HFF-Myc (cell line): ENCODE measurements around the gene SEC23B.
"Not testable (repeated sequence)": the region's sequence is repeated elsewhere in the genome, so short reads cannot be mapped to it uniquely, and the experiment has no call there.

Experiments used
- DNase-seq: peaks from one replicate; pipeline ENCODE4 v3.0.0-alpha.2; 2011; ENCODE audit warnings: low read depth; ENCODE audit errors: extremely low read depth
- H3K4me3 ChIP-seq: replicated peaks from 2 replicates; pipeline ENCODE4 v1.5.1; 2011; ENCODE audit warnings: low read depth, mild to moderate bottlenecking, control low read depth, low read length
- TF ChIP-seq, protein P1 (sequence below): IDR thresholded peaks from 2 replicates; pipeline ENCODE4 v1.5.1; 2012; ENCODE audit warnings: mild to moderate bottlenecking, low read depth, low read length, control low read depth; ENCODE audit errors: missing control alignments

The SEC23B gene

DNA sequence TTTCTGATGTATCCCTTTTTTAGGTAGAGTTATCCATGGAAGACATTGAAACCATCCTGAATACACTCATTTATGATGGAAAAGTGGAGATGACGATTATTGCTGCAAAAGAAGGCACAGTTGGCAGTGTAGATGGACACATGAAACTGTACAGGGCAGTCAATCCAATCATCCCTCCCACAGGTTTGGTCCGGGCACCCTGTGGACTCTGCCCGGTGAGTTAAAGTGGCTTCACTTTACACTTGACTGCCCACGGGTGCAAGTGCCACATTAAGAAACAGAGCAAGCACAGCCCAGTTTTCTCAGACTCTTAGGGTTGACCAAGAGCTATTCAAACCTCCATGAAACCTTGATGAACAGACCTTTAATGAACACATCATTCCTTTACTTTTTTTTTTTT, 26.1 kb upstream of the SEC23B start:
- no peak for DNase-seq
- H3K4me3 ChIP-seq, result no peak overlapping the region
- TF ChIP-seq, protein P1, sequence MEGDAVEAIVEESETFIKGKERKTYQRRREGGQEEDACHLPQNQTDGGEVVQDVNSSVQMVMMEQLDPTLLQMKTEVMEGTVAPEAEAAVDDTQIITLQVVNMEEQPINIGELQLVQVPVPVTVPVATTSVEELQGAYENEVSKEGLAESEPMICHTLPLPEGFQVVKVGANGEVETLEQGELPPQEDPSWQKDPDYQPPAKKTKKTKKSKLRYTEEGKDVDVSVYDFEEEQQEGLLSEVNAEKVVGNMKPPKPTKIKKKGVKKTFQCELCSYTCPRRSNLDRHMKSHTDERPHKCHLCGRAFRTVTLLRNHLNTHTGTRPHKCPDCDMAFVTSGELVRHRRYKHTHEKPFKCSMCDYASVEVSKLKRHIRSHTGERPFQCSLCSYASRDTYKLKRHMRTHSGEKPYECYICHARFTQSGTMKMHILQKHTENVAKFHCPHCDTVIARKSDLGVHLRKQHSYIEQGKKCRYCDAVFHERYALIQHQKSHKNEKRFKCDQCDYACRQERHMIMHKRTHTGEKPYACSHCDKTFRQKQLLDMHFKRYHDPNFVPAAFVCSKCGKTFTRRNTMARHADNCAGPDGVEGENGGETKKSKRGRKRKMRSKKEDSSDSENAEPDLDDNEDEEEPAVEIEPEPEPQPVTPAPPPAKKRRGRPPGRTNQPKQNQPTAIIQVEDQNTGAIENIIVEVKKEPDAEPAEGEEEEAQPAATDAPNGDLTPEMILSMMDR, result no peak

DNA sequence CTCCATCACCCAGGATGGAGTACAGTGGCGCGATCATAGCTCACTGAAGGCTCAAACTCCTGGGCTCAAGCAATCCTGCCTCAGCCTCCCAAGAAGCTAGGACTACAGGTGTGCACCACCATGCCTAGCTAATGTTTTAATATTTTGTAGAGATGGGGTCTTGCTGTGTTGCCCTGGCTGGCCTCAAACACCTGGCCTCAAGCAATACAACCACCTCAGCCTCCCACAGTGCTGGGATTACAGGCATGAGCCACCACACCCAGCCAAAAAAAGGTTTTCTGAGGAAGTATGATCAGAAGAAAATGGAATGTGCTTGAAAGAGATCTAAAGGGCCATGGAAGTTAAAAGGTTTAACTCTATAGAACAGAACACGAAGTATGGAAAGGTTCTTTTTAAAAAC, 19.4 kb upstream of the SEC23B start:
- TF ChIP-seq, protein P1, result no peak
- DNase-seq, result no peak
- no peak overlapping the region for H3K4me3 ChIP-seq

DNA sequence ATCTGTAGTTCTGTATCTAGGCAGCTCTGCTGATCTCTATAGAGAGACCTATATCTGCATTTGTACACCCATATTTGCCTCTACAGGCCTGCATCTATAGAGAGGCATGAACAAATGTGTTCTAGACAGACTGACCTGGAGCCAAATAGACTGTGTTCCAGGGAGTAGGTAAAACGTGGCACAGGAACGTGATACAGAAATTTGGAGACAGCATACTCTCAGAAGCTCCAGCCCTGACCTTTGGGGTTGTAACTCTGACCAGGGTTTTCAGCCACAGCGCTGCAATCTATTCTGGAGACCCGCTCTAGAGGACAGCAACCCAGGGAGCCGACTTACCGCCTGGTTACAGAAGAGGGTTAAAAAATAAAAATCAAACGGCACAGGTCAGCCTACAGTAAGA, 11.7 kb upstream of the SEC23B start:
- DNase-seq, result no peak

DNA sequence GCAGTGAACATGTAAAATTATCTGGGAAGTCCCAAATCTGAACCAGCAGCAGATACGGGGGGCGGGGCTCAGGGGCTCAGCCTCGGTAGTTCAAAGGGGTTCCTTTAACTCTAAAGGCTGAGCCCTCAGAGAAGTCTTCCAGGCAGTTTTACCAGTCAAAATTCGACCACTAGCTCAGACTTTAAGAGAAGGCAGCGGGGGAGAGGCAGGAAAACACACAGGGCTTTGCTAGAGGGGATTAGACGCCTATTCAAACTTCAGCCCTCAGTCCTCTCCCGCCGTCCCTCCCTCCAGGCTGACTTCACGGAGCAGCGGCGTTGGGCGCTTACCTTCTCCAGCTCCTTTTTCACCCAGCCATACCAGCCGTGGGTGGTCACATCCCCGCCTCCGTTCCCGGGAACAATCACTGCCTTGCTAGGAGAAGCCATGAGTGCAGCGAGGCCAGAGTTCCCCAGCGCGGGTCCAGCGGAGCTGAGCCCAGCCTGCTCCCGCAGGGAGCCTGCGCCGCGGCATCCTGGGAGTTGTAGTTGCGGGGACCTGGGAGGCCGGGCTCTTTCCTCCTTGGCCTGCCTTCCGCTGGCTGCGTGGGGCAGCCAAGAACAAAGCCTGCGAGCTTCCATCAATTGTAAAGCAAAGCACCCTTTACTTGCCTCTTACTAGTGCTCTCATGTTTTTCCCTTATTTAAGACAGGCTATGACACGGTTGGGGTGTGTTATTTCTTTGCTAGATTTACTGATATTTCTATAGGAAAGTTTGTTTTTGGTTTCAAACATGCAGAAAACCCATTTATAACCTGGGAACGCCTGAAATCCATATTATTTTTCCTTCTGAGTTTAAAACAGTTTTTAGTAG, 10.8 kb upstream of the SEC23B start, which contains the start of gene RBBP9:
Gene RBBP9 (minus strand): TSS at position 486 of the 853 bp plus-strand sequence. CDS start 58 bp downstream, at position 428.
- TF ChIP-seq, protein P1, result no peak
- H3K4me3 ChIP-seq, result peak within 1 kb of the TSS; percentile 73
- peak; percentile 56 for DNase-seq

More for the DNA sequence above, 11.7 kb upstream of the SEC23B start:
- H3K4me3 ChIP-seq, result peak overlapping the region; percentile 73
- TF ChIP-seq, protein P1, result no peak

DNA sequence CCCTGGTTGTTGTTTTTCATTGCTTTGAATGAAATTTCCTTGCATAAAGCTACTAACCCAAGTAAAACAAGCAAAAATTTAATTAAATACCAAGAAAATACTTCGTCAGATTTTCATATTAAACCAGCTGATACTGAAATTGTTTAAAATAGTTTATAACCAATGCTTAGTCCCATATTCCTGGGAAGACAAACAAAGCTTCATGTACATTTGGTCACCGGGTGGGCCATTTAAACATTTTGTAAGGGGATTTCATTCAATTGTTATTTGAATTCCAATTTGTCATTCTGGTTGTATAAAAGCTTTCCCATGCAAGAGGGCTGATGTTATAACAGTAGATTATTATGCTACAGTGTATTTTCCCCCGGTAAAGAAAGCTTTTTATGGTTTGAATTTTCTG, 10.1 kb upstream of the SEC23B start:
- TF ChIP-seq, protein P1, result no peak
- no peak overlapping the region for H3K4me3 ChIP-seq
- no peak for DNase-seq

DNA sequence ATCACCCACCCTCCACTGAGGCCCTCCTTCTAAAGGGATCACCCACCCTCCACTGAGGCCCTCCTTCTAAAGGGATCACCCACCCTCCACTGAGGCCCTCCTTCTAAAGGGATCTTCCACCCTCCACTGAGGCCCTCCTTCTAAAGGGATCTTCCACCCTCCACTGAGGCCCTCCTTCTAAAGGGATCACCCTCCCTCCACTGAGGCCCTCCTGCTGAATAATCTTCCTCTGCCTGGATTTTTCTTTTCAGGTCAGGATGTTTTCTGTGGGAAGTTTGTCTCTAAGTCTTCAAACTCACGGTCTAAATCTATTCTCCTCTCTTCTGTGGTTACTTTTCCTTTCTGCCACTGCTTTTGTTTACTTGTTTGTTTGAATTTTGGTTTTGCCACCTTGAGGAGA, 6.1 kb upstream of the SEC23B start:
- DNase-seq, H3K4me3 ChIP-seq: not testable (repeated sequence)

DNA sequence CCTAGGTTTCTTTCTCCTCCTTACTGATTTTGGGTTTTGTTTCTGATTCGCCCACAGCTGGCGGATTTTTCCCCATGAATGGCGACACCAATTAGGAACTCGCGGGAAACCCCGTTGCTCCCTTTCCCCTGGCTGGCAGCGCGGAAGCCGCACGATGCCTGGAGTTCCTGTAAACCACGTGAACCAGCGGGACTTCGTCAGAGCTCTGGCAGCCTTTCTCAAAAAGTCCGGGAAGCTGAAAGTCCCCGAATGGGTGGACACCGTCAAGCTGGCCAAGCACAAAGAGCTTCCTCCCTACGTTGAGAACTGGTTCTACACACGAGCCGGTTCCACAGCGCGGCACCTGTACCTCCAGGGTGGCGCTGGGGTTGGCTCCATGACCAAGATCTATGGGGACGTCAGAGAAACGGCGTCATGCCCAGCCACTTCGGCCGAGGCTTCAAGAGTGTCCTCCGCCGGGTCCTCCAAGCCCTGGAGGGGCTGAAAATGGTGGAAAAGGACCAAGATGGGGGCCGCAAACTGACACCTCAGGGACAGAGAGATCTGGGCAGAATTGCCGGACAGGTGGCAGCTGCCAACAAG, 3.2 kb upstream of the SEC23B start:
- TF ChIP-seq, protein P1, result no peak
- H3K4me3 ChIP-seq, result no peak overlapping the region
- DNase-seq, result no peak
